Measurements from ENCODE around the gene FLRT3. TPM values are rescaled to one million over a fixed set of nuclear protein-coding genes. Genes with fewer than 3 reads are reported as not detected.

Gene FLRT3
- total RNA-seq, 1 donor from 2014 or later: 41.8 TPM

- TF ChIP-seq CTCF (IDR thresholded peaks at IDR 0.05) (no peak), EZH2phosphoT487 (IDR thresholded peaks at IDR 0.05) (no peak), EZH2 (IDR thresholded peaks at IDR 0.05) (no peak)
- Histone ChIP-seq H3K36me3 (no peaks in the 10 kb centered on the region), H3K9ac (no peak overlapping the region), H4K20me1 (ENCODE audit: low read depth) (no peaks in the 10 kb centered on the region), H3K9me3 (ENCODE audit: low read depth) (no peaks in the 10 kb centered on the region), H3K79me2 (ENCODE audit: low read depth) (no peaks in the 10 kb centered on the region), H3K4me3 (peak overlapping the region; percentile 12), H3K27ac (peak overlapping the region; percentile 82), H3K27me3 (no peaks in the 10 kb centered on the region), H3K4me1 (peaks cover 72% of the 10 kb centered on the region), H2AFZ (replicated peaks) (no peak overlapping the region), H3F3A (ENCODE audit: low read depth) (peaks cover 8% of the 10 kb centered on the region), H3K4me2 (peak overlapping the region; percentile 77)
- Mint-ChIP-seq H3K4me3 (peak overlapping the region; percentile 62), H3K9me3 (no peaks in the 10 kb centered on the region), H3K4me1 (peaks cover 57% of the 10 kb centered on the region), H3K36me3 (no peaks in the 10 kb centered on the region), H3K27me3 (ENCODE audit: insufficient read depth, low read depth) (peaks cover 5% of the 10 kb centered on the region), H3K27ac (peak overlapping the region; percentile 76)
- DNase-seq (ENCODE audit: low spot score): peak; percentile 50
Observed at GRCh38 chr20:14375416-14375985, 38.1 kb upstream of the FLRT3 start.

- H3F3A ChIP-seq (ENCODE audit: low read depth): peaks cover 8% of the 10 kb centered on the region
- no peak overlapping the region for H3K27ac ChIP-seq
- H3K27me3 Mint-ChIP-seq (ENCODE audit: insufficient read depth, low read depth): peaks cover 5% of the 10 kb centered on the region
- H3K36me3 ChIP-seq: no peaks in the 10 kb centered on the region
- H3K27ac Mint-ChIP-seq: peak overlapping the region; percentile 69
- H3K4me2 ChIP-seq: peak overlapping the region; percentile 77
- H3K4me1 ChIP-seq: peaks cover 76% of the 10 kb centered on the region
- H3K36me3 Mint-ChIP-seq: no peaks in the 10 kb centered on the region
- peak; percentile 86 for DNase-seq (ENCODE audit: low spot score)
- H3K4me3 Mint-ChIP-seq: peak overlapping the region; percentile 15
- peak overlapping the region; percentile 4 for H3K4me3 ChIP-seq
- no peaks in the 10 kb centered on the region for H3K79me2 ChIP-seq (ENCODE audit: low read depth)
- no peak overlapping the region for H3K9ac ChIP-seq
- TF ChIP-seq EZH2 (IDR thresholded peaks at IDR 0.05): no peak
- TF ChIP-seq CTCF (IDR thresholded peaks at IDR 0.05): no peak
- no peak for TF ChIP-seq EZH2phosphoT487 (IDR thresholded peaks at IDR 0.05)
- H3K9me3 Mint-ChIP-seq: peaks cover under 1% of the 10 kb centered on the region
- H3K27me3 ChIP-seq: no peaks in the 10 kb centered on the region
- H2AFZ ChIP-seq (replicated peaks): no peak overlapping the region
- H3K4me1 Mint-ChIP-seq: peaks cover 57% of the 10 kb centered on the region
- H3K9me3 ChIP-seq (ENCODE audit: low read depth): no peaks in the 10 kb centered on the region
- no peaks in the 10 kb centered on the region for H4K20me1 ChIP-seq (ENCODE audit: low read depth)
Observed at GRCh38 chr20:14374196-14374595, 36.8 kb upstream of the FLRT3 start.

- no peak overlapping the region for H3K9ac ChIP-seq
- H4K20me1 ChIP-seq (ENCODE audit: low read depth): no peaks in the 10 kb centered on the region
- no peak overlapping the region for H3K4me3 Mint-ChIP-seq
- TF ChIP-seq EZH2 (IDR thresholded peaks at IDR 0.05) (no peak), EZH2phosphoT487 (IDR thresholded peaks at IDR 0.05) (no peak), CTCF (IDR thresholded peaks at IDR 0.05) (no peak)
- peaks cover 18% of the 10 kb centered on the region for H3K9me3 Mint-ChIP-seq
- no peak overlapping the region for H2AFZ ChIP-seq (replicated peaks)
- no peaks in the 10 kb centered on the region for H3F3A ChIP-seq (ENCODE audit: low read depth)
- H3K27me3 Mint-ChIP-seq (ENCODE audit: insufficient read depth, low read depth): peaks cover 3% of the 10 kb centered on the region
- H3K4me1 Mint-ChIP-seq: no peaks in the 10 kb centered on the region
- no peak overlapping the region for H3K27ac Mint-ChIP-seq
- no peak overlapping the region for H3K4me3 ChIP-seq
- H3K9me3 ChIP-seq (ENCODE audit: low read depth): no peaks in the 10 kb centered on the region
- H3K79me2 ChIP-seq (ENCODE audit: low read depth): no peaks in the 10 kb centered on the region
- no peak overlapping the region for H3K4me2 ChIP-seq
- no peaks in the 10 kb centered on the region for H3K36me3 ChIP-seq
- no peak for DNase-seq (ENCODE audit: low spot score)
- H3K27me3 ChIP-seq: no peaks in the 10 kb centered on the region
- no peak overlapping the region for H3K27ac ChIP-seq
- peaks cover 5% of the 10 kb centered on the region for H3K36me3 Mint-ChIP-seq
- H3K4me1 ChIP-seq: no peaks in the 10 kb centered on the region
Observed at GRCh38 chr20:14361509-14362345, 24.3 kb upstream of the FLRT3 start.
